Measurements from ENCODE around the gene NFIB. TPM values are rescaled to one million over a fixed set of nuclear protein-coding genes. Genes with fewer than 3 reads are reported as not detected.

The NFIB gene
- polyA plus RNA-seq, 1 of the 3 experiments (the other 2 are of a cell fraction), result 9.2 TPM

GRCh38 chr9:14248149-14248548, 65.8 kb downstream of the NFIB start:
- H3K4me1 ChIP-seq (ENCODE audit: control insufficient read depth in 1 of 2, insufficient read depth in 2 of 2, low read depth in 1 of 2, low read length in 1 of 2), result peaks cover 14 to 22% of the 10 kb centered on the region in 2 experiments; a peak in 3 of 4 replicates
- 95% methylated on average over 1 of the region's 1 CpG for WGBS (ENCODE audit: low lambda C conversion rate)
- CTCF ChIA-PET, result no interaction called here

More at GRCh38 chr9:14248149-14248548, 65.8 kb downstream of the NFIB start:
- peaks cover 7% of the 10 kb centered on the region; the same call in 1 of the 2 replicates for H4K20me1 ChIP-seq (ENCODE audit: insufficient read depth)
- H3K9ac ChIP-seq, result no peak overlapping the region
- peaks cover 13% of the 10 kb centered on the region for H3F3A ChIP-seq (replicated peaks; ENCODE audit: insufficient read depth)
- no peak overlapping the region for H3K4me2 ChIP-seq
- peaks cover 69% of the 10 kb centered on the region for H3K79me2 ChIP-seq (ENCODE audit: insufficient read depth)
- H3K36me3 ChIP-seq (replicated peaks in 1 of 2; ENCODE audit: control insufficient read depth in 1 of 2, insufficient read depth in 2 of 2, low read length in 1 of 2), result no peaks in the 10 kb centered on the region
- DNase-seq, result no peak
- POLR2A ChIA-PET, result no interaction called here
- H3K27me3 ChIP-seq (ENCODE audit: insufficient read depth), result no peaks in the 10 kb centered on the region
- no peaks in the 10 kb centered on the region for H3K9me2 ChIP-seq
- no peaks in the 10 kb centered on the region for H3K9me3 ChIP-seq
- TF ChIP-seq NRF1 (IDR thresholded peaks at IDR 0.05; ENCODE audit: low read depth, low read length) (no peak), GATA2 (CRISPR knock-in tag; IDR thresholded peaks at IDR 0.05) (no peak), EP300 (IDR thresholded peaks at IDR 0.05; ENCODE audit: borderline replicate concordance in 1 of 2, low read depth in 1 of 2, low read length in 1 of 2) (no peak), PBX3 (IDR thresholded peaks at IDR 0.05) (no peak), JUND (IDR thresholded peaks at IDR 0.05) (no peak), RCOR1 (IDR thresholded peaks at IDR 0.05; ENCODE audit: low read length) (no peak), USF1 (IDR thresholded peaks at IDR 0.05; ENCODE audit: borderline replicate concordance, low read depth) (no peak), USF2 (IDR thresholded peaks at IDR 0.05; ENCODE audit: borderline replicate concordance, low read depth, low read length) (no peak), GABPA (IDR thresholded peaks at IDR 0.05; ENCODE audit: low read depth) (no peak), ZBTB33 (IDR thresholded peaks at IDR 0.05; ENCODE audit: borderline replicate concordance, low read depth) (no peak), REST (IDR thresholded peaks at IDR 0.05; ENCODE audit: low read depth, low read length) (no peak), MXI1 (IDR thresholded peaks at IDR 0.05; ENCODE audit: low read depth, low read length) (no peak), MEF2A (IDR thresholded peaks at IDR 0.05; ENCODE audit: borderline replicate concordance, low read depth) (no peak), YY1 (IDR thresholded peaks at IDR 0.05; ENCODE audit: low read depth) (no peak), RFX5 (IDR thresholded peaks at IDR 0.05; ENCODE audit: low read length) (no peak), NFIC (IDR thresholded peaks at IDR 0.05; ENCODE audit: borderline replicate concordance) (no peak), MAX (IDR thresholded peaks at IDR 0.05; ENCODE audit: low read depth) (no peak), FOSL2 (IDR thresholded peaks at IDR 0.05; ENCODE audit: borderline replicate concordance, low read depth) (no peak), ELF1 (IDR thresholded peaks at IDR 0.05) (no peak)
- no peak overlapping the region for H3K27ac ChIP-seq (ENCODE audit: low read depth in 2 of 2, low read length in 1 of 2)
- no peak overlapping the region for H3K4me3 ChIP-seq (ENCODE audit: low read depth in 2 of 2, low read length in 1 of 2)
- H2AFZ ChIP-seq (ENCODE audit: low read depth), result no peak overlapping the region

All from SK-N-SH (cell line).